ENCODE results near the gene MMP24.
"Not testable (repeated sequence)": the region's sequence is repeated elsewhere in the genome, so short reads cannot be mapped to it uniquely, and the experiment has no call there.

MMP24 gene

DNA sequence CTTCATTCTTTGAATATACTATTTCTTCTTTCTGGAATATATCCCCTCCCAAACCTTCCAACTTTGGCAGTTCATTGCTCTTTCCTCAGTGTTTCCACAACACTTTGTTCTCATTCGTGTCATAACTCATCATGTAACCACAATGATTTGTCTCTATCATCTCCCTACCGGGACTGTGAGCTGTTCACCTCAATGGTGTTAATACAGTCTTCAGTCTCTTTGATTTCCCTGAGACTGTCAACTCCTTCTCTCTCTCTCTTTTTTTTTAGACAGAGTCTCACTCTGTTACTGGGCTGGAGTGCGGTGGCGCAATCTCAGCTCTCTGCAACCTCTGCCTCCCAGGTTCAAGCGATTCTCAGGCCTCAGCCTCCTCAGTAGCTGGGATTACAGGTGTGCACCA, 2.5 kb upstream of the MMP24 start:
- no peak for DNase-seq

DNA sequence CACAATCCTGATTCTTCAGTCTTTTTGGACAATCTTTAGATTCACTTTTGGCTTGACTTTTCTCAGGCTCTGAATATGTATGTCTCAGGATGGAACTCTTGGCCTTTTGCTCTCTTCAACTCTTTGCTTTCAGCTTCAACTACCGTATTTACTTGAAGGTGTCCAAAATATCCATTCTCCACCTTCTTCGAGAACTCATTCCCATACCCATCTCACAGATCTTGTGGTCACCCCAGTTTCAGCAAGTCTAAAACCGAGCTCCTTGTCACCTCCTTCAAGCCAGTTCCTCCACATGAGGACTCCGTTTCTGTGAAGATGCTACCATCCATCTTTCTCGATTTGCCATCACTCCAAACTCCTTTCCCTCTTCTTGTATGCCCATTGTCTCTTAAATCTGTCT, 2.0 kb upstream of the MMP24 start:
- no peak for DNase-seq

DNA sequence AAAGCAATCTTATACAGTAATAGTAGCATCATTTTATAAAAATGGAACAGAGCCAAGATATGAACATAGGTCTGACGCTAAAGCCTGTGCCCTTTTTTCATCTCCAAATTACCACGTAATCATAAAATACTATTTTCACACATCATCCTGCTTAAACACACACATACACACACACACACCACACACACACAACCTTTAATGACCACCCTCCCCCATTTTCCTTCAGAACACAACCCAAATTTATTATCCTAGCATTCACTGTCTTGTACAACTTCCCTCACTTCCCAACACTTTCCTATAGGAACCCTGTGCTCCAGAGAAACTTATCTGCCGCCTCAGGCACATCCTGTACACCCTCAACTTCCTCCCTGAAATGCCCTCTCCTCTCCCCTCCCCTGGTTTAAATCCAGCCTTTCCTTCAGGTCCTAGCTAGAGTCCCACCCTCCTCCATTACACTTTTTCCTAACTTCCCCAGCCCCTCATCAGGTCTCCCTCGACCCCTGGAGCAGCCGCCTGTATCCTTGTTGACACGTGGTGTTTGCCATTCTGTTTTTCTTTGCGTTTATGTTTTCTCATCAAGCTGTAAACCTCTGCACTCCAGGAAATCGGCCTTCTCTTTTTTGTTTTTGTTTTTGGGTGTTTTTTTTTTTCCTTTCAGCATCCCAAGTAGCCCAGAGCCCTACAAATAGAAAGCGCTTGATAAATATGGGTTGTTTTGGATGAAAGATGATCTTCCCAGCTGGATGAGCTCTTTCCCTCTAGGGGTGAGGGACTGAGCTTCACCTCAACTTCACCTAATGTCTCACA, 968 bp upstream of the MMP24 start:
- DNase-seq = no peak

DNA sequence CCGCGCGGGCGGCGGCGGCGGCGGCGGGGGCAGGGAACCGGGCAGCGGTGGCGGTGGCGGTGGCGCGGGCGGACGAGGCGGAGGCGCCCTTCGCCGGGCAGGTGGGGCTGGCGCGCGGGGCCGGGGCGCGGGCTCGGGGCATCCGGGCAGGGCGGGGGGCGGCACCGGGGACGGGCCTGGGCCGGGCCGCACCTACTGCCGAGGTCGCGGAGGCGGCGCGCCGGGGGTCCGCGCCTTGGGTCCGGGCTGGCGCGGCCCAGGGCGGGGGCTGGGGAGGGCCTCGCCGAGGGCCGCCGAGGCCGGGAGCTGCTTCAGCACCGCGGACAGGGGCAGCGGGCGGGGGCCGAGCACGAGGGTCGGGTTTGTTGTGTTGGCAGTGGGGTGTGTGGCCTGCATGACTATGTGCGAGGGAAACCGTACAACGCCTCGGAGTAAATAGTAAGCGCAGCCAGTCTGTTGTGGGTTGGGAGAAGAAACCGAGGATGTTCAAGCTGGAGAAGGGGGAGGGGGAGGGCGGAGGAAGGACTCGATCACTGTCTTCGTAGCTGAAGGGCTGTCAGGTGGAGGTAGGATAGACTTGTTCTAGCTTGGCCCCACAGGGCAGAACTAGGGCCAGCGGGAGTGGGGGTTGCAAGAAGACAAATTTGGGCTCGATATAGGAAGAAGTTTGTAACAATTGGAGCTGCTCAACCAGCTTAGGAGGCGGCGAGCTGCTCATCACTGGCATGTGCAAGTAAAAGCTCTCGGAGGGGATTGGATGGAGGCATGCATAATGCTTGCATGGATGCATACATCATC, 593 bp downstream of the MMP24 start:
- no peak for DNase-seq

DNA sequence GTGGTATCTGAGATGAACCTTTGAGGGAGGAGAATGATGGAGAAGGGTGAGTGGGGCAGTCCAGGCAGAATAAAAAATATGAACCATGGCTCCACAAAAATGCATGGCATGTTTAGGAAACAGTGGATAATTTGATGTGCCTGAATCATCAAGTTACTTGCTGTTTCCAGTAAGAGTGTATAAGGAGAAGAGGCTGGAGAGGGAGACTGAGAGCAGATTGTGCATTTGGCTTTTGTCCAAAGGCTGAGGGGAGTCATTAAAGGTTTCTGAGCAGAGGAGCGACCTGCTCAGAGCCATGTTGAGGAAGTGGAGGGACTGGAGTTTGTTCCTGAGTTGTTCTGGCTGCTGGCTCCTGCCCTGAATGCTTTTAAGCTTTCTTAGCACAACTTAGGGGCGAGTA, 6.1 kb downstream of the MMP24 start:
- peak; percentile 65 for DNase-seq

DNA sequence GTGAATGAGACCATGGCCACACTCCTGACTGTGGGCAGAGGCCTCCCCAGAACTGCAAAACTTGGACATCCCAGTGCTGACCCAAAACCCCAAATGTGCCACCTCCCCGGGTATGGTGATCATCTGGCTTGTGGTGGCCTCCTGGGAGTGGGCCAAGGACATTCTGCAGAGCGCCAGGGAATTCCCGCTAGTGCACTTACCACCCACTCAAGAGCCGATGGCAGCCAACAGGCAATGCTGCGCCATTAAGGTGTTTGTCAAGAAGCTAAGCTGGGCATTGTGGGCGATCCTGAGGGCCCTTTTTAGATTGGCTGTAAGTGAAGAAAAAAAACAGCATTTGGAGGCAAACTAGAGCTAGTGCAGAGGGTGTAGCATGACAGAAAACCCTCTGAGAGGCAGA, 9.4 kb downstream of the MMP24 start:
- DNase-seq = peak; percentile 86

DNA sequence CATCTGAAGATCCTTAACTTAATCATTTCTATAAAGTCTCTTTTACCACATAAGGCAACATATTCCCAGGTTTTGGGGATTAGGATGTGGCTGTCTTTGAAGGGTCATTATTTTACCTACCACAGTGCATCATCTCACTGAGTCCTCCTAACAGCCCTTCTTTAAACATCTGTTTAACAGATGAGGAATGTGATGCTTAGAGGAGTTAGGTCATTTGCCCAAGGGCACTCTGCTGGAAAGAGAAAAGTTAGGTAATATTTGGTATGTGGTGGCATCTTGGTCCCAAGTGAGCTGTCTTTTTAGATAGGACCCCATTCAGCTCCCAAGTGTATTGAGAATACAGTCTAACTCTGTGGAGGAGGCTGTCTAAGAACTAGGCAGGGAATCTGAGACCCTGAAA, 11.0 kb downstream of the MMP24 start:
- no peak for DNase-seq

DNA sequence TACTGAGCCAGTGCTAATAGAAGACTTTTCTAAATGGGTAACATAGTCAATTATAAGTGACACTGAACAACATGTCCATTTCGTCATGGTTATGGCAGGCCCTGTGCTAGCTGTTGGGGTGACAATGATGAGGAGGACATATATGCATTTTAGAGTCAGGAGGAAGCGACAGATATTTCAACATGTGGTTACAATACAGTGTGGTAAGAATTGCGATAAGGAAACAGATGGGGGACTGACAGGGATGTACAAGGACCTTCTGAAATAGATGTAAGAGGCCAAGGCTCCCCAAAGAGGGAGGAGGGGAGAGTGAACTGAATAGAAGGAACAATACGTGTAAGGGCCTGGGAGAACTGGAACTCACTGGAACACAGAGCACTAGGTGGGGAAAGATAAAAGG, 11.7 kb downstream of the MMP24 start:
- no peak for DNase-seq

DNA sequence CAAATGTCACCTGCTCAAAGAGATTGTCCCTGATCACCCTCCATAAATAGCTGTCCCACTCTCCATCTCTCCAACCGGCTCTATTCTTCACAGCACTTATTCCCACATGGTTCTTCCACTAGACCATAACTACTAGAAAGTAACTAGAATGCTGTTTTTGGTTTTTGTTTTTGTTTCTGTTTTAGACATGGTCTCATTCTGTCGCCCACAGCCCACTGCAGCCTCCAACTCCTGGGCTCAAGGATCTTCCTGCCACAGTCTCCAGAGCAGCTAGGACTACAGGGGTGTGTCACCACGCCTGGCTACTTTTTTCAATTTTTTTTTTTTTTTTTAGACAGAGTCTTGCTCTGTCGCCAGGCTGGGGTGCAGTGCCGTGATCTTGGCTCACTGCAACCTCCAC, 12.2 kb downstream of the MMP24 start:
- DNase-seq = no peak

DNA sequence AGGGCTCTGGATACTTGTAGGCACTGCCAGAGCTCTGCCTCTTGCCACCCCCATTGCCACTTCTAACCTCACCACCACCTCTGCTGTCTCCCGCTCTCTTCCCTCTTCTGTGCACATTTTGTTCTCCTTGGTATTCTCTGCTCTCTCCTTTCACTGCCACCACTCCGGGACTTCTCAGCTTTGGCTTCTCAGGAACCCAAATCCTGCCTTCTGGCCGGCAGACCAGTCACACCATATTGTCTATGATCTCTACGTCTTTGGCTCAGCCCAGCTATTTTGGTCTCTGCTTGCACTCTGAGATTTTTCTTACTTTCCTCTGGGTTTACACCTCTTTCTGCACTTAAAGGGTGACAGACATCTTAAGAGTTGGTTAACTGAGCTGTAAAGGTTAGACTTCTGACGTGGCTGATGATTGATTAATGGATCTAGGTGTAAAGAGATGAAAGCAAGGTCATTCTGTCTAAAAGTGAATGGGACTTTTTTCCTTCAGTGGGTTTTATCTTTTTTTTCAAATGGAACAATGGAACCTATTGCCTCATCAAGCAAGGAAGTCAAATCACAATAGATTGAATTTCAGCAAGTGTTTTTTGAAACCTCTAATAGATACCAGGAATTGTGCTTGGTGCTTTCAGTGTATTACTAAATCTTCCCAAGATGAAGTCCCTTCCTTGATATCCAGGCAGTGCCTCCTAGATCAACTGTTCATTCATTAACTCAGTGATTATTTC, 13.8 kb downstream of the MMP24 start:
- DNase-seq = no peak

DNA sequence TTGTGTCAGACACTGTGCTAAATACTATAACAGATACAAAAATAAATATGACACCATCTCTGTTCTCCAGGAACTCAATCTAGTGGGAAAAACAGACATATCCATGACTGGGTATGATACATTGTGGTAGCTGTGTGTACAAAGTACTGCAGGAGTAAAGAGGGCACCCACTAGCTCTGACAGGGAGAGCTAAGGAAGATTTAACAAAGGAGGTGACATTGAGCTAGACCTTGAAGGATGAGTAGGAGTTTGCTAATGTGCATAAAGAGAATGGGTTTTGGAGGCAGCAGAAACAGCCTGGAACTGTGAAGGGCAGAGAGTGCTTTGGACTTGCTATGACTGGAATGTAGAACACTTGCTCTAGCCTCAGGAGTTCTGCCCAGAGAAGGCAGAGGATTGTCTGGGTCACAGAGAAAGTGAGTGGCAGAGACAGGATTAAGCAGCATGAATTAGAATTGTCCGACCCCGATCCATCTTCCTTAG, 14.4 kb downstream of the MMP24 start:
- DNase-seq = no peak

DNA sequence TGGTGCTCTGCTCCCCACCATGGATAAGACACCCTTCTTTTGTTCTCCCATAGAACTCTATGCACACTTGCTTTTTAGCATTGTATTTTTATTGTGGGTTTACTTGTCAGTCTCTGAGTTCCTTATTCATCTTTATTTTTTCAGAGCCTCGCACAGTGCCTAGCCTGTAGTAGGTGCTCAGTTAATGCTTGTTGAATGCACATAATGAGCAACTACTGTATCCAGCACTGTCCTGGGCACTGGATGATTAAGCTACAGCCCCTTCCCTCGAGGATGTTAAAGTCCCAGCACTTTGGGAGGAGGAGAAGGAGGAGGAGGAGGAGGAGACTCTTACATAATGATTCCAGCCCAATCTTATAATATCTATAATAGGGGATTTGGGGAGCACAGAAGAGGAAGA, 16.8 kb downstream of the MMP24 start:
- DNase-seq = no peak

DNA sequence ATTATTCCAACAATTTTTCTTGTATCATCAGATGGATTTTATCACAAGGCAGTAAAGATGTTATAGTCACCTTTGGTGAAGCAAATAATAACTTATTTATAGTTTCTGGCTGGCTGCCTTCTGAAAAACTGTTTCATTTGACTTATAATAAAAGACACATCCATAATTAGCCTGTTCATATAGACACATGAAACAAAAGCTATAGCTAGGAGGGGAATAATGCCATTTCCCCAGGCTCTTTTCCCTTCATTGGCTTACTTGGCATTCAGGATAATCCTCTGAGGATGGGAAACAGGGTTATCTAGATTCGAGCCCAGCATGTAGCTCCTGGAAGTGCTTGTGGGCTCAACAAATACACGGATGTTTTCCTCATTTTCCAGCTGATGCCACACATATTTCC, 17.5 kb downstream of the MMP24 start:
- DNase-seq = no peak

DNA sequence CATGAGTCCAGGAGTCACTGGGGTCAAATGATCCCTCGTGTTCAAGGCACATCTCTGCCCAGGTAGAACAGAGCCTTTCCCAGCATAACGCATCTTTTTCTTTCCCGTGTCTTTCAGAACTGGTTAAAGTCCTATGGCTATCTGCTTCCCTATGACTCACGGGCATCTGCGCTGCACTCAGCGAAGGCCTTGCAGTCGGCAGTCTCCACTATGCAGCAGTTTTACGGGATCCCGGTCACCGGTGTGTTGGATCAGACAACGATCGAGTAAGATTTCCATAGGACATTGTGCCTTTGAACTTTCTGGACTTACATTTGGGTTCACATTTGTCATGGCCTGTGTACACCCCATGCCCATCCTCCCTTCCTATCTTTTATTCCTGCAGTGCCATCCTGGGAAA, 20.2 kb downstream of the MMP24 start:
- no peak for DNase-seq

DNA sequence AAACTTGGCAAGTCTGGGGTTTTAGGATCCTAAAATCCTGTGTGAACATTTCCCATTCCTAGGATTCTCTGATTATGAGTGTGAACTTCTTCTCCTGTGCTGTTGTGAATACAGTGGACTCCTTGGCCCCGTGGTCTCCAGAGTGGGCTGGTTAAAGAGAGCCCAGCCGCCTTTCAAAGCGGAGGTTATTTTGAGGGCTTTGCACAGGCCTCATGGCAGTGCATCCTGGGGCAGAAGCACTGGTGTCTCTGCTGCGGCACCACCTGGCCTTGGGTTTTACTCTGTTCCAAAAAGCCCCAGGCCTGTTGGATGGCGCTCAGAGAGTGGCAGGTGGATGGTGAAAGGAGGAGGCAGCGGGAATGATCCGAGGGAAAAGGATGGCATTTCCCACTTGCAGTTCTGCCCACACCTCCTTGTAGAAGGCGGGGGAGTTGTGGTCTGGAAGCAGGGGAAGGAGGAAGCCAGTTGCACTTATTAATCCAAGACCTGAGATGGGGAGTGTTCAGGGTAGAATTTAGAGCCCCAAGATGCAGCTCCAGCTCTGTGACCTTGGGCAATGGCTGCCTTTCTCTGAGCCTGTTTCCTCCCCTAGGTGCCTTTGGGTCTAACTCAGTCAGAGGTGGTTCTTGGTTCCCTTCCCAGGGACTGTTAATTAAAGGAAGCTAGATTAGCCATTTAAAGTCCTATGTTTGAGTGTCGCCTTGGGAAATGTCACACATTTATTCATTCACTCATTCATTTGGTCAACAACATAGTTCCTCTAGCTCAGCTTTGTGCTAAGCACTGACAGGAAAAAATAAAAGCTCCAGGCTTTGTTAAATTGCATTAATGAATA, 22.4 kb downstream of the MMP24 start:
- DNase-seq = no peak

DNA sequence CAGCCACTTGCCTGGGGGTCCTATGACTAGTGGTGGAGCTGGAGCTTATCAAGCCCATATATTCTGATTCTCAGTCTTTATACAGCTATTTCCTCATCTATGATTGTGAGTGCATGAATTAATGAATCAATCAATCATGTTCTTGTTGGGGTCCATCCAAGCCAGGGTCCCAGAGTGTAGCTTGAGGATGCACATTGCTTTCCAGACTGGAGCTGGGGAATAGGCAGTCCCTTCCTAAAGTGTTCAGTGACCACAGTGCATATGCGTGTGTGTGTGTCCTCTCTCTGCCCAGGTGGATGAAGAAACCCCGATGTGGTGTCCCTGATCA, 25.1 kb downstream of the MMP24 start:
- no peak for DNase-seq

DNA sequence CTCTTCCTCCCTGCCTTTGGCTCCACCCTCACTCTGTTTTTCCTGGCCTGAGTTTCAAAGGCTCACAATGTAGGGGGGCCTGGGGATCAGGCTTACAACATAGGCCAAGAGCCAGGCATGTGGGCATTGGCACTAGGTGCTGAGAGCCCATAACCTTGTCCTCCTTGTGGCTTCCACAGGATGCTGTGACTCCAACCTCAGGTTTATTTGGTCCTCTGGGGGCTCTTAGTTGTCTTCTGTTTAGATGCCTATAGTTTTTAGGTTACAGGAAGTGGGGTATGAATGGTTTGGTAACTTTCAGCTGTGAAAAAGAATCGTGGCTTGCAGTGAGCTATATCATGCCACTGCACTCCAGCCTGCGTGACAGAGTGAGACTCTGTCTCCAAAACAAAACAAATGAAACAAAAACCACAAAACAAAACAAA, 25.6 kb downstream of the MMP24 start:
- DNase-seq = no peak

DNA sequence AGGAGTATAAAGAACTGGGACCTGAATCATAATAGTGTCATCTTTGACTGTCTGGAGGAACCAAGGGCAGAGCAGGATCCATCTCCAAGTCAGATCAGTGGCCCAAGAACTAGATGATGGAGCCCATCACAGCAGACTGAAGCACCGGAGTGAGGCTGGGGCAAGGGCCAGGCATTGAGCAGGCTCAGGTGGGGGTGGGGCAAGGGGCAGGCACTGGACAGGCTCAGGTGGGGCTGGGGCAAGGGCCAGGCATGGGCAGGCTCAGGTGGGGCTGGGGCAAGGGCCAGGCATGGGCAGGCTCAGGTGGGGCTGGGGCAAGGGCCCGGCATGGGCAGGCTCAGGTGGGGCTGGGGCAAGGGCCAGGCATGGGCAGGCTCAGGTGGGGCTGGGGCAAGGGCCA, 26.1 kb downstream of the MMP24 start:
- not testable (repeated sequence) for DNase-seq

DNA sequence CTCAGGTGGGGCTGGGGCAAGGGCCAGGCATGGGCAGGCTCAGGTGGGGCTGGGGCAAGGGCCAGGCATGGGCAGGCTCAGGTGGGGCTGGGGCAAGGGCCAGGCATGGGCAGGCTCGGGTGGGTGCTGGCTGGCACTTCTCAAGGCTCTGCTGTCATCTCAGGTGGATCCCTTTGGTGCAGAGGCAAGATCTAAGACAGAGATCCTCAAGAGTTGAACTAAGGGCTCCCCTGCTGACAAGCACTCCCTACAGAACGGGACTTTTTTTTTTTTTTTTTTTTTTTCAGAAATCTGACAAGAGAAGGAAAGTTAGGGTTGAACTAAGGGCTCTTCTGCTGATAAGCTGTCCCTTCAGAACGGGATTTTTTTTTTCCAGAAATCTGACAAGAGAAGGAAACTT, 26.5 kb downstream of the MMP24 start:
- no peak for DNase-seq

DNA sequence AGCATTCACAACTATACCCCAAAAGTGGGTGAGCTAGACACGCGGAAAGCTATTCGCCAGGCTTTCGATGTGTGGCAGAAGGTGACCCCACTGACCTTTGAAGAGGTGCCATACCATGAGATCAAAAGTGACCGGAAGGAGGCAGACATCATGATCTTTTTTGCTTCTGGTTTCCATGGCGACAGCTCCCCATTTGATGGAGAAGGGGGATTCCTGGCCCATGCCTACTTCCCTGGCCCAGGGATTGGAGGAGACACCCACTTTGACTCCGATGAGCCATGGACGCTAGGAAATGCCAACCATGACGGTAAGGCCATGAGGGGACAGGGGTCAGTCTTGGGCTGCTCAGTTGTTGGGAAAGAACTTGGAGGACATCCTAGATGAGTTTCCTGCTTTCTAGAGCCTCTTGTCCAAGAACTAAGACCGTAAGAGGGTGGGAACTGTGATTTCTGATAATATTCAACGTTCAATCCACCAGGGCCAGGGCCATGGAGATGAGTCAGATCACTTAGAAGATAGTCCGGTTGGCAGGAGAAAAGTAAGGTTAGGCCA, 28.0 kb downstream of the MMP24 start:
- DNase-seq = no peak

DNA sequence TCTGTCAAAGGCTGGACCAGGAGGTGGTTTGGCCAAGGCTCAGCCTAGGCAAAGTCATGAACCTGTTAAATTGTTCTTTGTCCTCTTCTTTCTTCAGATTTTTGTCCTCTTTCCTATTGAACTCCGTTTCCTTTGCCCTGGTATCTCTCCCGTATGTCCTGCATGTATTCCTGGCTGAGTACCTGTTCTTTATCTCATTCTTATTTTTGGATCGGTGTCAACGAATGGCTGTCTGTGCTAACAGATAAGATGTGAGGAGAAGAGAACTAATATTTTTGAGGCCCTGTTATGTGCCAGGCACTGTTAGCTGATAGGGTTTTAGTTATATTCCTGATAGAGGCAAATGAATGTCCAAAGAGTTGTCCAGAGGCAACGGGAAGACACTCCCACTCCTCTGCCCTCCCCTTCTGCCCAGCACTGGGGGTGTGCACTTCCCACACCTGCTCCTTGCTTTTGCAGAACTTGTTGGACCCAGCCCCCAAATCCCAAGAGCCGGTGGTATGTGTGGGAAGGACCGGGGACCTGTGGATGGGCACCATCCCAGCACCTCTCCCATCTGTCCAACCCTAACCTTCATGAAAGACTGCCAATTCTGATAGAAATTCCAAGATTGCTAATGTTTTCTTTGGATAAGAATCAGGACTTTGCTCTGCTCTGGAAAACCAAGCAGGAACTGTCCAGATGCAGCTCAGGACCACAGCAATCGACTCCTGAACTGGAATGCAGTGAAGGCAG, 30.9 kb downstream of the MMP24 start:
- no peak for DNase-seq

DNA sequence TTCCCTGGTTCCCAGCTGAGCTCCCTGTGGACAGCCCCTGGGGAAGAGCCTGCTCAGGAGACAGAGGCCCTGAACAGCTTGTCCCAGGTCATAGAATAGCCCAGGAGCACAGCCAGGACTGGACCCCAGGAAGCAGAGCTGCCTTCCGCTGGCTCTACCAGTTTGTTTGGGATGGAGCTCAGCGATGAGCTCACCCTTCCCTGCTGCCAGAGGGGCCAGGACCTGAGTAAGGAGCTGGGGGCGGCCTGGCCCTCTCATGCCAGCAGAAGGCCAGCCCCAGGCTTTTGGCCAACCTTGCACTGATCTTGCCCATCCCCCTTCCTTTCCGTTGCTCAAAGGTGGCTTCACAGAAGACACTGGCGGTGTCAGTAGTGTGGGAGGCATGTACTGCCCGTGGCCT, 33.9 kb downstream of the MMP24 start:
- no peak for DNase-seq

Data from DMS79 (cell line).